GM18526 (cell line): Measurements from ENCODE around the gene AFG3L2.

Source experiments
- POLR2A ChIP-seq: IDR thresholded peaks from 3 replicates; pipeline ENCODE4 v1.6.1; 2011; ENCODE audit not compliant: insufficient read length; ENCODE audit errors: extremely low read depth

Gene AFG3L2

GRCh38 chr18:12336171-12336613 lies 40.8 kb downstream of the AFG3L2 start:
- TF ChIP-seq POLR2A, result no peak

GRCh38 chr18:12335503-12335902 lies 41.5 kb downstream of the AFG3L2 start:
- no peak for TF ChIP-seq POLR2A

GRCh38 chr18:12334863-12335262 lies 42.2 kb downstream of the AFG3L2 start:
- no peak for TF ChIP-seq POLR2A

DNA sequence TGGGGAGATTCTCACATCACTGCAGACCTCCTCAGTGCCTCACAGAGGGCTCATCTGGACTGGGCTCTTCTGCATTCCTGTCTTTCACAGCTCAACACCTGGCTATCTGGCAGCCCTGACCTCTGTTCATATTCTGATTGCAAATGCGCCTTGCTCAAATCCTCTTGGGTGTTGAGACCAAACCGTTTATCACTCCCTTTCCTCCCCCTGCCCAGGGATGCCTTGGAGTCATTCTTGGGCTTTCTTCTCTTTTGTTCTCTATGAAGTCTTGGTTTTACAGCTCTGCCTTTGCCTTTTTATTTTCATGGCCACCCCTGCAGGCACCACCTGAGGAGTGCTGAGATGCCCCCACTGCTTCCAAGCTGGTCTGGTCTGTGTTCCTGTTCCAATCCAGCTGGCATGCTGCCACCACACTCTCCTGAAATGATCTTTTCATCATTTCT lies 42.6 kb downstream of the AFG3L2 start:
- TF ChIP-seq POLR2A, result no peak

GRCh38 chr18:12333506-12334290 lies 43.3 kb downstream of the AFG3L2 start:
- TF ChIP-seq POLR2A, result no peak

GRCh38 chr18:12330766-12331165 lies 46.3 kb downstream of the AFG3L2 start:
- no peak for TF ChIP-seq POLR2A

DNA sequence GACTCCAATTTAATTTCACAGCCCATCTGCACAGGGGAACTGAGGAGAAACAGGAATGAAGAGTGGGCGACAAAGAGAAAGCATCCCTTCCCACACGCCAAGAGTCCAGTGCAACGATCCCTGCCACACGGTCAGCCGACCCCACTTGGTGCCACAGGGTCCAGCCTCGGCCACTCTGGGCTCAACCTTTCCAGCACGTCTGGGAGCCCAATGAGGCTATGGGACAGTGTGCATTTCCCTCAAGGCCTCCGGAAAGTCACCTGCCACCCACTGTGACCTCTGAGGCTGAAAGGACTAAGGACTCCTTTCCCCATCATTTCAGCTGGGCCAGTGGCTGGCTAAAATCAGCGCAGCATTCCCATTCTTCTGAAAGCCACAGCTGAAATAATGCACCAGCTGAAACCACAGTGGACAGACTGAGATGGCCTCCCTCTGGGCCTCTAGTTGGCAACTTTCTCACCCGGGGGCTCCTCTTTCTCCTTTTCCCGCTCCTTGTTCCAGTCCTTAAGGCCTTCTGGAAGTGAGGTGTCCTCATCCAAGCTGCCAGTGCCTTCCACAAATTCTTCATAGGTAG lies 47.8 kb downstream of the AFG3L2 start:
- TF ChIP-seq POLR2A, result no peak

GRCh38 chr18:12328179-12328823 lies 48.7 kb downstream of the AFG3L2 start:
- no peak for TF ChIP-seq POLR2A

DNA sequence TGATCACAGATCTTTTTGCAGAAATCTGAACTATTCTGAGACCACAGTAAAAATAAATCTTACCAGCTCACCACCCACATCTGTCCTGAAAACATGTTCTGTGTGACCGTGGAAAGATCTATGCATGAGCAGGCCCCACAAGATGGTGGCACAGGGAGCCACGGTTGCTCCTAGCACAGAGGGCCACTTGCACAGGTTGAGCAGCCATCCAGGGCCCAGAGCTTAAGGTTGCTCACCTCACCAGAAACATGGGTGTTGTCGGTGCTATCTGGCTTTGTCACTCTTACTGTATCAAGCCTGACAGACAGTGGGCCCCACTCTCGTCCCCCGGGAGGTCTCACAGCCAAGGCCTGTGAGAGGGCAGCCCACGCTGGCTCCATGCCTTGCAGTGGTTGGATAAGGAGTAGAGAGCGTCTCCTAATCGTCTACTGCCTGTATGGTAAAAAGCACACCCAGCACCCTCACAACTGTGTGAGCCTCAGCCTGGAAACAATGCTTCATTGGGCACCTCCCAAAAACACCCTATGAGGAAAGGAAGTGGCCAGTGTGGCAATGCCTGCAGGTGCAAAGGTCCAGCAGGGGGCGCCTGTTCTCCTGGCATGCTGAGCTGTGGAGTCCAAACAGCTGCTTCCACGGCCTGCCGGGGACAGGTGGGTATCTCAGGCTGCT lies 49.4 kb downstream of the AFG3L2 start:
- TF ChIP-seq POLR2A, result no peak

- TF ChIP-seq POLR2A, result no peak
Observed at GRCh38 chr18:12326711-12327460, 50.1 kb downstream of the AFG3L2 start.

DNA sequence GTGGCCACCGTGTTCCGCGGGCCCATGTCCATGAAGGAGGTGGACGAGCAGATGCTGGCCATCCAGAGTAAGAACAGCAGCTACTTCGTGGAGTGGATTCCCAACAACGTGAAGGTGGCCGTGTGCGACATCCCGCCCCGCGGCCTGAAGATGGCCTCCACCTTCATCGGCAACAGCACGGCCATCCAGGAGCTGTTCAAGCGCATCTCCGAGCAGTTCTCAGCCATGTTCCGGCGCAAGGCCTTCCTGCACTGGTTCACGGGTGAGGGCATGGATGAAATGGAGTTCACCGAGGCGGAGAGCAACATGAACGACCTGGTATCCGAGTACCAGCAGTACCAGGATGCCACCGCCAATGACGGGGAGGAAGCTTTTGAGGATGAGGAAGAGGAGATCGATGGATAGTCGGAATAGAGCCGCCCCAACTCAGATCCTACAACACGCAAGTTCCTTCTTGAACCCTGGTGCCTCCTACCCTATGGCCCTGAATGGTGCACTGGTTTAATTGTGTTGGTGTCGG lies 51.2 kb downstream of the AFG3L2 start:
- no peak for TF ChIP-seq POLR2A

- no peak for TF ChIP-seq POLR2A
Observed at GRCh38 chr18:12324991-12325725, 51.9 kb downstream of the AFG3L2 start.

- no peak for TF ChIP-seq POLR2A
Observed at GRCh38 chr18:12321333-12321732, 55.7 kb downstream of the AFG3L2 start.

- no peak for TF ChIP-seq POLR2A
Observed at GRCh38 chr18:12318857-12319256, 58.2 kb downstream of the AFG3L2 start.
